Bronchial epithelial cell (primary cell): Measurements from ENCODE around the gene ZCWPW2. TPM values are rescaled to one million over a fixed set of nuclear protein-coding genes. Genes with fewer than 3 reads are reported as not detected.

Experiments
- DNase-seq: peaks from one replicate; pipeline ENCODE4 v3.0.0-alpha.2; 2010; ENCODE audit warnings: low read depth
- FAIRE-seq: peaks from 2 replicates; lab custom pipeline; 2011; peaks lifted over from hg19 to GRCh38; lab: Jason Lieb, UNC
- H3K27me3 ChIP-seq: 2 replicates; pipeline ENCODE4 v1.5.1; 2011; ENCODE audit warnings: low read length; ENCODE audit not compliant: control insufficient read depth, insufficient read depth
- H3K36me3 ChIP-seq: 2 replicates; pipeline ENCODE4 v1.5.1; 2011; ENCODE audit warnings: low read length; ENCODE audit not compliant: control insufficient read depth, insufficient read depth
- H3K4me3 ChIP-seq: 2 replicates; pipeline ENCODE4 v1.5.1; 2011; ENCODE audit warnings: mild to moderate bottlenecking, low read depth, low read length, control low read depth
- CTCF ChIP-seq: IDR thresholded peaks from 2 replicates; pipeline ENCODE4 v1.5.1; 2011; ENCODE audit warnings: mild to moderate bottlenecking, moderate library complexity, low read length, control low read depth, inconsistent platforms; ENCODE audit not compliant: insufficient read depth, severe bottlenecking
- total RNA-seq: library from RNA; depleted of rRNA; stranded (reverse); fragments of >200 nt; gene quantifications from 2 replicates; pipeline ENCODE4 v1.2.1, GENCODE V29; 2014

ZCWPW2 gene
- total RNA-seq, 1 donor from 2014 or later: not detected

- H3K27me3 ChIP-seq: no peaks in the 10 kb centered on the region
- DNase-seq (peak; percentile 5), FAIRE-seq (no peak)
- TF ChIP-seq CTCF: no peak
- H3K36me3 ChIP-seq: no peaks in the 10 kb centered on the region
- no peak overlapping the region for H3K4me3 ChIP-seq
These were observed 118.9 kb downstream of the ZCWPW2 start for GRCh38 chr3:28467414-28467813.

GRCh38 chr3:28476194-28476593, 127.7 kb downstream of the ZCWPW2 start:
- TF ChIP-seq CTCF: peak; percentile 53
- H3K27me3 ChIP-seq: no peaks in the 10 kb centered on the region
- H3K36me3 ChIP-seq: no peaks in the 10 kb centered on the region
- H3K4me3 ChIP-seq: no peak overlapping the region
- peak; percentile 64 for DNase-seq
- FAIRE-seq: no peak

GRCh38 chr3:28476764-28477163, 128.2 kb downstream of the ZCWPW2 start:
- no peak for TF ChIP-seq CTCF
- FAIRE-seq (no peak), DNase-seq (no peak)
- Histone ChIP-seq H3K4me3 (no peak overlapping the region), H3K27me3 (no peaks in the 10 kb centered on the region), H3K36me3 (no peaks in the 10 kb centered on the region)

- FAIRE-seq (no peak), DNase-seq (no peak)
- Histone ChIP-seq H3K4me3 (no peak overlapping the region), H3K36me3 (no peaks in the 10 kb centered on the region), H3K27me3 (no peaks in the 10 kb centered on the region)
- no peak for TF ChIP-seq CTCF
These were observed 136.6 kb downstream of the ZCWPW2 start for GRCh38 chr3:28485164-28485563.

- H3K4me3 ChIP-seq: no peak overlapping the region
- H3K27me3 ChIP-seq: no peaks in the 10 kb centered on the region
- H3K36me3 ChIP-seq: no peaks in the 10 kb centered on the region
- no peak for TF ChIP-seq CTCF
- no peak for FAIRE-seq
- DNase-seq: no peak
These were observed 146.8 kb downstream of the ZCWPW2 start for GRCh38 chr3:28495301-28495700.

GRCh38 chr3:28502397-28502937, 153.9 kb downstream of the ZCWPW2 start:
- H3K4me3 ChIP-seq: no peak overlapping the region
- no peaks in the 10 kb centered on the region for H3K27me3 ChIP-seq
- no peak for TF ChIP-seq CTCF
- no peak for DNase-seq
- FAIRE-seq: no peak
- H3K36me3 ChIP-seq: no peaks in the 10 kb centered on the region
